Raji (cell line): ENCODE measurements around the gene VWA7.

Experiments used
- POLR2A ChIP-seq: IDR thresholded peaks from 2 replicates; pipeline ENCODE4 v1.6.1; 2011; ENCODE audit warnings: low read depth, low read length, control low read depth; ENCODE audit not compliant: insufficient read depth

VWA7 gene

GRCh38 chr6:31728767-31729514 is 48.2 kb downstream of the VWA7 start, which contains the start of gene DDAH2:
TSS of gene DDAH2 (minus strand) at chr6:31729299. CDS start at chr6:31729161, 138 bp downstream.
- no peak for TF ChIP-seq POLR2A

- TF ChIP-seq POLR2A = no peak
Measured at GRCh38 chr6:31727717-31728671, 49.1 kb downstream of the VWA7 start.

GRCh38 chr6:31727034-31727716 is 50.0 kb downstream of the VWA7 start:
- TF ChIP-seq POLR2A = peak; percentile 37; the same call in 1 of the 2 replicates

GRCh38 chr6:31725502-31726350 is 51.4 kb downstream of the VWA7 start:
- no peak for TF ChIP-seq POLR2A

GRCh38 chr6:31723980-31724691 is 53.0 kb downstream of the VWA7 start:
- TF ChIP-seq POLR2A = no peak

GRCh38 chr6:31723245-31723979 is 53.7 kb downstream of the VWA7 start, which contains the start of gene MPIG6B:
TSS of gene MPIG6B (plus strand) at chr6:31723373. CDS start at chr6:31723384, 11 bp downstream.
- TF ChIP-seq POLR2A = no peak

GRCh38 chr6:31722173-31722572 is 55.0 kb downstream of the VWA7 start:
- TF ChIP-seq POLR2A = no peak

GRCh38 chr6:31721351-31722020 is 55.6 kb downstream of the VWA7 start, which contains the start of gene LY6G6C:
TSS of gene LY6G6C (minus strand) at chr6:31721746. CDS start at chr6:31721679, 67 bp downstream.
- TF ChIP-seq POLR2A = no peak

- no peak for TF ChIP-seq POLR2A
Measured at GRCh38 chr6:31720196-31720770, 56.8 kb downstream of the VWA7 start.

- TF ChIP-seq POLR2A = no peak
Measured at GRCh38 chr6:31719001-31719400, 58.1 kb downstream of the VWA7 start.

- TF ChIP-seq POLR2A = no peak
Measured at GRCh38 chr6:31718265-31718664, 58.9 kb downstream of the VWA7 start.
